Keratinocyte (primary cell): Measurements from ENCODE around the gene MPZL2. TPM values are rescaled to one million over a fixed set of nuclear protein-coding genes. Genes with fewer than 3 reads are reported as not detected.

Source experiments
- DNase-seq: peaks from one replicate; pipeline ENCODE4 v3.0.0-alpha.2; 2011; ENCODE audit warnings: low read depth, missing footprints, low spot score
- FAIRE-seq: peaks from 2 replicates; lab custom pipeline; 2011; peaks lifted over from hg19 to GRCh38; lab: Jason Lieb, UNC
- H2AFZ ChIP-seq: 2 replicates; pipeline ENCODE4 v1.6.0; 2012; ENCODE audit warnings: low read length, control low read depth, inconsistent platforms; ENCODE audit not compliant: control insufficient read depth
- H3K27ac ChIP-seq: 2 replicates; pipeline ENCODE4 v1.5.1; 2011; ENCODE audit warnings: low read length; ENCODE audit not compliant: control insufficient read depth, insufficient read depth
- H3K27me3 ChIP-seq: 3 replicates; pipeline ENCODE4 v1.6.0; 2011; ENCODE audit warnings: low read length; ENCODE audit not compliant: control insufficient read depth, insufficient read depth; ENCODE audit errors: extremely low read depth
- H3K36me3 ChIP-seq, 2 experiments: 2 replicates in 1 of 2; 3 replicates in 1 of 2; pipeline ENCODE4 v1.5.1; 2011; ENCODE audit warnings: low read length in 2 of 2, mild to moderate bottlenecking in 1 of 2; ENCODE audit not compliant: control insufficient read depth in 2 of 2, insufficient read depth in 2 of 2; ENCODE audit errors: extremely low read depth in 1 of 2
- H3K4me1 ChIP-seq: 3 replicates; pipeline ENCODE4 v1.5.1; 2011; ENCODE audit warnings: low read length; ENCODE audit not compliant: control insufficient read depth, insufficient read depth; ENCODE audit errors: extremely low read depth
- H3K4me2 ChIP-seq: 3 replicates; pipeline ENCODE4 v1.6.0; 2011; ENCODE audit warnings: low read depth, low read length; ENCODE audit not compliant: control insufficient read depth, insufficient read depth; ENCODE audit errors: extremely low read depth
- H3K4me3 ChIP-seq, 3 experiments: fragments of 200-600 bp in 1 of 3; sonication (generic) in 1 of 3; 2 replicates in 2 of 3; 3 replicates in 1 of 3; pipeline ENCODE4 v1.5.1; 2011 to 2016; ENCODE audit warnings: low read length in 3 of 3, mild to moderate bottlenecking in 3 of 3, control low read depth in 2 of 3, inconsistent platforms in 1 of 3, low read depth in 1 of 3, mixed read lengths in 1 of 3, mixed run types in 1 of 3, moderate library complexity in 1 of 3; ENCODE audit not compliant: control insufficient read depth in 2 of 3, insufficient read depth in 2 of 3; ENCODE audit errors: extremely low read depth in 1 of 3
- H3K79me2 ChIP-seq: 2 replicates; pipeline ENCODE4 v1.6.0; 2012; ENCODE audit warnings: low read length; ENCODE audit not compliant: control insufficient read depth, insufficient read depth
- H3K9ac ChIP-seq: 3 replicates; pipeline ENCODE4 v1.6.0; 2011; ENCODE audit warnings: low read length; ENCODE audit not compliant: control insufficient read depth, insufficient read depth; ENCODE audit errors: extremely low read depth
- H3K9me1 ChIP-seq: 3 replicates; pipeline ENCODE4 v1.6.0; 2011; ENCODE audit warnings: low read length; ENCODE audit not compliant: control insufficient read depth, insufficient read depth; ENCODE audit errors: extremely low read depth
- H3K9me3 ChIP-seq: 2 replicates; pipeline ENCODE4 v1.5.1; 2012; ENCODE audit warnings: low read depth, low read length; ENCODE audit not compliant: control insufficient read depth
- H4K20me1 ChIP-seq: 3 replicates; pipeline ENCODE4 v1.6.0; 2011; ENCODE audit warnings: low read length; ENCODE audit not compliant: control insufficient read depth, insufficient read depth; ENCODE audit errors: extremely low read depth
- CTCF ChIP-seq, 3 experiments: IDR thresholded peaks in 1 of 3; conservative IDR thresholded peaks in 1 of 3; optimal IDR thresholded peaks in 1 of 3; 2 replicates in 2 of 3; 3 replicates in 1 of 3; pipeline versions ENCODE3 to v1.5.1; 2011; ENCODE audit warnings: low read length in 3 of 3, mild to moderate bottlenecking in 3 of 3, moderate library complexity in 2 of 3, control low read depth in 1 of 3, inconsistent platforms in 1 of 3; ENCODE audit not compliant: insufficient read depth in 2 of 3; ENCODE audit errors: extremely low read depth in 1 of 3
- EZH2 ChIP-seq: IDR thresholded peaks from one replicate; pipeline ENCODE4 v1.6.1; 2012; ENCODE audit warnings: inconsistent platforms, mild to moderate bottlenecking, low read length, moderate library complexity
- dilution Hi-C: fragments of 300-500 bp; cut with MboI; formaldehyde crosslinking; loops from one replicate; pipeline ENCODE4 v1.7.0; 2020; ENCODE audit warnings: low sequenced_read_pairs; ENCODE audit not compliant: extremely low pct_ligation_motif_present
- polyA plus RNA-seq, 5 experiments: library from polyadenylated mRNA; depleted of rRNA in 3 of 5; stranded (reverse) in 3 of 5; stranded (forward) in 1 of 5; unstranded in 1 of 5; fragments of >200 nt; gene quantifications; 1 replicate in 1 of 5; 2 replicates in 3 of 5; 3 replicates in 1 of 5; pipeline versions ENCODE4 v1.2.1 to v1.2.3, GENCODE V29; 2011 to 2012; ENCODE audit warnings: missing spikeins in 2 of 5, low read depth in 1 of 5, low replicate concordance in 1 of 5

Gene MPZL2
- polyA plus RNA-seq, 1 donor (not counting 4 experiments of a cell fraction or from before 2014, with no cell fraction given), result 225 TPM

GRCh38 chr11:118226296-118226695 is 37.8 kb downstream of the MPZL2 start:
- Histone ChIP-seq H3K4me2 (no peak overlapping the region), H3K27me3 (no peaks in the 10 kb centered on the region), H3K4me3 (no peak overlapping the region), H3K4me1 (no peaks in the 10 kb centered on the region), H2AFZ (no peak overlapping the region), H3K79me2 (no peaks in the 10 kb centered on the region), H4K20me1 (no peaks in the 10 kb centered on the region), H3K9me1 (no peaks in the 10 kb centered on the region), H3K9me3 (no peaks in the 10 kb centered on the region), H3K27ac (no peak overlapping the region), H3K36me3 (peaks cover 7% of the 10 kb centered on the region in 2 experiments), H3K9ac (no peak overlapping the region)
- dilution Hi-C loops, result no loop called here
- FAIRE-seq (no peak), DNase-seq (no peak)
- TF ChIP-seq CTCF (optimal IDR thresholded peaks at IDR 0.05 in 1 of 3, IDR thresholded peaks at IDR 0.05 in 1 of 3, conservative IDR thresholded peaks at IDR 0.05 in 1 of 3; ENCODE audit: extremely low read depth in 1 of 3, insufficient read depth in 2 of 3, low read length in 3 of 3) (no peak), EZH2 (no peak)

- Histone ChIP-seq H3K4me3 (no peak within 1 kb of the TSS), H3K9me3 (no peaks in the 10 kb centered on the region), H3K27me3 (peaks cover 2% of the 10 kb centered on the region), H3K27ac (no peak within 1 kb of the TSS), H2AFZ (no peak within 1 kb of the TSS), H3K4me2 (no peak within 1 kb of the TSS), H3K36me3 (peaks cover 2 to 3% of the 10 kb centered on the region in 2 experiments), H3K9ac (no peak within 1 kb of the TSS), H3K79me2 (no peaks in the 10 kb centered on the region), H4K20me1 (no peaks in the 10 kb centered on the region), H3K4me1 (no peaks in the 10 kb centered on the region), H3K9me1 (no peaks in the 10 kb centered on the region)
- dilution Hi-C loops, result no loop called here
- FAIRE-seq (no peak), DNase-seq (no peak)
- TF ChIP-seq CTCF (optimal IDR thresholded peaks at IDR 0.05 in 1 of 3, IDR thresholded peaks at IDR 0.05 in 1 of 3, conservative IDR thresholded peaks at IDR 0.05 in 1 of 3; ENCODE audit: extremely low read depth in 1 of 3, insufficient read depth in 2 of 3, low read length in 3 of 3) (no peak), EZH2 (no peak)
Measured at GRCh38 chr11:118224511-118225188, 39.4 kb downstream of the MPZL2 start, which contains the start of gene JAML. Gene JAML, minus strand, starts transcription at chr11:118225011. Its CDS starts 10,145 bp downstream, at chr11:118214866.
